SK-MEL-5 (cell line): ENCODE measurements around the gene SARM1. TPM values are rescaled to one million over a fixed set of nuclear protein-coding genes. Genes with fewer than 3 reads are reported as not detected.
A peak's percentile ranks its signal among the peaks of the same experiment; 100 is the strongest.

Source experiments
- DNase-seq: peaks from one replicate; pipeline ENCODE4 v3.0.0-alpha.2; 2016; ENCODE audit warnings: low read depth, low spot score
- in situ Hi-C: cut with HindIII; loops from 2 replicates; pipeline ENCODE4 v1.10.0; 2016; ENCODE audit warnings: low sequenced_read_pairs, high pct_unique_total_duplicates, low pct_unique_long_range_greater_than_20kb
- polyA plus RNA-seq, 2 experiments: library from polyadenylated mRNA; depleted of rRNA; stranded (reverse); fragments of >200 nt; gene quantifications; 2 replicates each; pipeline ENCODE4 v1.2.3, GENCODE V29; 2015
- total RNA-seq: library from RNA; depleted of rRNA; stranded (reverse); fragments of >200 nt; shearing (Covaris generic); gene quantifications from 2 replicates; pipeline ENCODE4 v1.2.3, GENCODE V29; 2014; rRNA removed

SARM1 gene
- 4.1 and 5.1 TPM in 2 replicates for total RNA-seq
- 5.1 and 11.0 TPM in 2 replicates for polyA plus RNA-seq (2015; cell fraction: cytosol; rRNA removed)
- polyA plus RNA-seq (2015; cell fraction: nucleus; rRNA removed), result 10.0 and 12.6 TPM in 2 replicates

- in situ Hi-C loops, result no loop called here
Observed at GRCh38 chr17:28371245-28372202, at the start of gene SARM1. TSS of gene SARM1 (plus strand) at chr17:28371694. CDS start at chr17:28372033, 339 bp downstream.

GRCh38 chr17:28324267-28324745 is 47.2 kb upstream of the SARM1 start:
- in situ Hi-C loops, result no loop called here
- no peak for DNase-seq

More at GRCh38 chr17:28371245-28372202, at the start of gene SARM1:
- peak; percentile 85 for DNase-seq

GRCh38 chr17:28324781-28325180 is 46.7 kb upstream of the SARM1 start:
- no peak for DNase-seq
- in situ Hi-C loops, result no loop called here

GRCh38 chr17:28325211-28325610 is 46.3 kb upstream of the SARM1 start:
- DNase-seq, result no peak
- in situ Hi-C loops, result no loop called here

- no peak for DNase-seq
- in situ Hi-C loops, result no loop called here
Observed at GRCh38 chr17:28326114-28326513, 45.4 kb upstream of the SARM1 start.

GRCh38 chr17:28327031-28327607 is 44.4 kb upstream of the SARM1 start:
- DNase-seq, result no peak
- in situ Hi-C loops, result no loop called here

GRCh38 chr17:28327709-28328108 is 43.8 kb upstream of the SARM1 start:
- in situ Hi-C loops, result no loop called here
- peak; percentile 25 for DNase-seq

- in situ Hi-C loops, result no loop called here
Observed at GRCh38 chr17:28328325-28328724, 43.2 kb upstream of the SARM1 start.

GRCh38 chr17:28330671-28331070 is 40.8 kb upstream of the SARM1 start:
- in situ Hi-C loops, result no loop called here

More at GRCh38 chr17:28328325-28328724, 43.2 kb upstream of the SARM1 start:
- DNase-seq, result no peak

GRCh38 chr17:28331891-28332420 is 39.5 kb upstream of the SARM1 start:
- DNase-seq, result no peak
- in situ Hi-C loops, result no loop called here

More at GRCh38 chr17:28330671-28331070, 40.8 kb upstream of the SARM1 start:
- DNase-seq, result no peak

GRCh38 chr17:28333083-28333746 is 38.3 kb upstream of the SARM1 start:
- in situ Hi-C loops, result no loop called here
- DNase-seq, result no peak

- DNase-seq, result no peak
- in situ Hi-C loops, result no loop called here
Observed at GRCh38 chr17:28334171-28334570, 37.3 kb upstream of the SARM1 start.

GRCh38 chr17:28334666-28335200 is 36.8 kb upstream of the SARM1 start:
- no peak for DNase-seq
- in situ Hi-C loops, result no loop called here

- in situ Hi-C loops, result no loop called here
Observed at GRCh38 chr17:28335201-28335958, 36.1 kb upstream of the SARM1 start, which contains the start of the genes IFT20 and TNFAIP1. TSS of gene IFT20 (minus strand) at chr17:28335472. CDS start at chr17:28331985, 3,487 bp downstream. TSS of gene TNFAIP1 (plus strand) at chr17:28335761. CDS start at chr17:28339522, 3,761 bp downstream.

GRCh38 chr17:28335959-28336871 is 35.3 kb upstream of the SARM1 start:
- peak; percentile 71 for DNase-seq
- in situ Hi-C loops, result no loop called here

More at GRCh38 chr17:28335201-28335958, 36.1 kb upstream of the SARM1 start, which contains the start of the genes IFT20 and TNFAIP1:
- peak; percentile 100 for DNase-seq
